Testis (tissue), 3 donors: ENCODE data around the gene SMIM5. TPM values are rescaled to one million over a fixed set of nuclear protein-coding genes. Genes with fewer than 3 reads are reported as not detected.

Experiments
- DNase-seq: peaks from one replicate; pipeline ENCODE4 v3.0.0-alpha.2; 2019
- H3K27ac ChIP-seq, 2 donors: fragments of 200-600 bp; sonication (generic); one replicate each; pipeline ENCODE4 v1.5.1; 2019
- H3K27me3 ChIP-seq: fragments of 200-600 bp; sonication (generic); one replicate; pipeline ENCODE4 v1.5.1; 2019
- H3K36me3 ChIP-seq: fragments of 200-600 bp; sonication (generic); one replicate; pipeline ENCODE4 v1.5.1; 2017; ENCODE audit warnings: low read depth; ENCODE audit errors: missing control alignments
- H3K4me1 ChIP-seq: fragments of 200-600 bp; sonication (generic); one replicate; pipeline ENCODE4 v1.5.1; 2019
- H3K4me3 ChIP-seq, 2 donors: fragments of 200-600 bp; sonication (generic); one replicate each; pipeline ENCODE4 v1.5.1; 2017 to 2019
- H3K9me3 ChIP-seq: fragments of 200-600 bp; sonication (generic); one replicate; pipeline ENCODE4 v1.5.1; 2017
- CTCF ChIP-seq, 3 experiments: fragments of 450-650 bp in 2 of 3; fragments of 200-600 bp in 1 of 3; sonication (generic) in 1 of 3; IDR thresholded peaks; one replicate each; pipeline ENCODE4 v1.5.1; 2016 to 2019; ENCODE audit warnings: antibody characterized with exemption in 3 of 3, mild to moderate bottlenecking in 2 of 3, moderate library complexity in 1 of 3
- POLR2A ChIP-seq: fragments of 450-650 bp; IDR thresholded peaks from one replicate; pipeline ENCODE4 v1.6.1; 2017; ENCODE audit warnings: antibody characterized with exemption, mild to moderate bottlenecking, moderate library complexity
- WGBS, 2 donors: methylation state at CpG; one replicate each; pipeline ENCODE4 v1.1.5; 2018; 5-methylcytosine and 5-hydroxymethylcytosine counted together
- intact Hi-C: fragments of 100-400 bp; cut with DNase I; formaldehyde crosslinking; loops from one replicate; pipeline ENCODE4 v1.15.1; 2023; ENCODE audit warnings: low total_unique reads
- polyA plus RNA-seq: library from polyadenylated mRNA; stranded (reverse); fragments of 350-450 nt; fragmentation: Illumina TruSeq; extraction: RNeasy Lipid Tissue Mini Kit (QIAGEN cat#74804); gene quantifications from one replicate; pipeline ENCODE4 v1.2.3, GENCODE V29; 2014; ENCODE audit warnings: low read depth, low replicate concordance; ENCODE audit not compliant: insufficient read depth
- total RNA-seq, 2 donors: library from RNA; depleted of rRNA; stranded (reverse); fragments of >200 nt; gene quantifications; one replicate each; pipeline ENCODE4 v1.2.3, GENCODE V29; 2016

SMIM5 gene
- total and polyA plus RNA-seq, 3 donors from 2014 or later, result 1.9 to 2.0 (median 2.0) TPM

DNA sequence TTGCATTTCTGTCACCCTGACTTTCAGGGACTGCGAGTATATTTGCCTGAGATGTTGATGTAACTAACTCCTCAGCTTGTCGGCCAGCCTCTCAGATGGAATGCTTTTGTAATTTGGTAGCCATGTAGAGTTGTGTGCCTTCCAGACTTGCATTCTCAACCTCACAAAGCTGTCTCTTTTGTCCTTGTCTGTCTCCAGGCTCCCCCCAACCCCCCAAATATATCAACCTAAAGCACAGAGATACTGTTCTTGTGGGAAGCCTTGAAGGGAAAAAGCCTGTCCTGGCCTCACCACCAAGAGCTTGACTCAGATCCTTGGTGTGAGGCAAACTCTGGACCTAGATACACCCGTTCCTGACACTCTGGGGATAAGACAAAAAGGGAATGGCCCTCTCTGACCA is 52.3 kb downstream of the SMIM5 start:
- no peak for TF ChIP-seq CTCF (IDR thresholded peaks at IDR 0.05)
- no peak for TF ChIP-seq POLR2A
- no peak overlapping the region for H3K27ac ChIP-seq
- DNase-seq, result no peak

GRCh38 chr17:75688209-75688825 is 55.1 kb downstream of the SMIM5 start:
- Histone ChIP-seq H3K9me3 (no peaks in the 10 kb centered on the region), H3K27me3 (no peaks in the 10 kb centered on the region), H3K4me1 (peaks cover 7% of the 10 kb centered on the region), H3K4me3 (no peak overlapping the region), H3K36me3 (no peaks in the 10 kb centered on the region), H3K27ac (no peak overlapping the region)
- no peak for DNase-seq
- 70 to 71% methylated on average over 11 of the region's 11 CpGs for WGBS, 2 donors
- TF ChIP-seq POLR2A, result no peak
- no peak for TF ChIP-seq CTCF (IDR thresholded peaks at IDR 0.05)
- intact Hi-C loops, result no loop called here

More for the DNA sequence above, 52.3 kb downstream of the SMIM5 start:
- no peaks in the 10 kb centered on the region for H3K27me3 ChIP-seq
- intact Hi-C loops, result no loop called here
- H3K4me1 ChIP-seq, result no peaks in the 10 kb centered on the region
- H3K36me3 ChIP-seq, result no peaks in the 10 kb centered on the region
- 86 to 90% methylated on average over 3 of the region's 3 CpGs for WGBS, 2 donors
- no peaks in the 10 kb centered on the region for H3K9me3 ChIP-seq
- no peak overlapping the region for H3K4me3 ChIP-seq

DNA sequence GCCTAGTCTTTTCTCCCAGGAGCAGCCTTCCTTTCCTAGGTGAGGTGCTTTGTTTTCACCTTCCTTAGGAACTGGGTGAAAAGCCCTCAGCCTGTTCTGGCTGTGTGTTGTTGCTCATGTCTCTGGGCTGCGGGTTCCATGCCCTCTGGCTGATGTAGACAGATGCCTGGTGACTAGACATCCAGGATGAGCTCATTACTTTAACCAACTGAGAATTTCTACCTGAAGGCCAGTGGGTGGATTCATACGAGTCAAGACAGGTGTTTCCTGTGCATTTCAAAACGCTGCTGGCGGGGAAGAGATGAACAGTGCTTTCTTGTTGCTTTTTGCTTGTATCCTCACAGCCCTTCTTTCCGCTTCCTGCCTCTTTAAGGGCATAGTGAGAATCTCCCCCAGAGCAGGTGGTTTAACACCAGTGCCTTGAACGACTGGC is 56.2 kb downstream of the SMIM5 start:
- intact Hi-C loops, result no loop called here
- H3K4me1 ChIP-seq, result peaks cover 18% of the 10 kb centered on the region

More for the DNA sequence above, 56.2 kb downstream of the SMIM5 start:
- Histone ChIP-seq H3K4me3 (no peak overlapping the region), H3K9me3 (no peaks in the 10 kb centered on the region), H3K27me3 (no peaks in the 10 kb centered on the region), H3K36me3 (no peaks in the 10 kb centered on the region), H3K27ac (no peak overlapping the region)
- no peak for TF ChIP-seq POLR2A
- TF ChIP-seq CTCF (IDR thresholded peaks at IDR 0.05), result no peak
- no peak for DNase-seq
- WGBS, 2 donors, result 73 to 80% methylated on average over 6 of the region's 6 CpGs

Other genes starting within 250 kb of the SMIM5 start
- 10 to 100 TPM; 61.8 to 78.9 TPM for gene GRB2, start 227.8 kb upstream of the SMIM5 start, total RNA-seq
- 54.6 TPM for gene GRB2, start 227.8 kb upstream of the SMIM5 start, polyA plus RNA-seq
- gene TMEM94, start 176.8 kb upstream of the SMIM5 start, total RNA-seq, result 100 to 1,000 TPM; 151 to 171 TPM
- gene TMEM94, start 176.8 kb upstream of the SMIM5 start, polyA plus RNA-seq, result 128 TPM
- 10 to 100 TPM; 15.6 to 22.6 TPM for gene CASKIN2, start 117.9 kb upstream of the SMIM5 start, total RNA-seq
- gene CASKIN2, start 117.9 kb upstream of the SMIM5 start, polyA plus RNA-seq, result 16.9 TPM
- 10 to 100 TPM; 45.7 to 46.6 TPM for gene TSEN54, start 116.9 kb upstream of the SMIM5 start, total RNA-seq
- gene TSEN54, start 116.9 kb upstream of the SMIM5 start, polyA plus RNA-seq, result 28.3 TPM
- 10 to 100 TPM; 20.6 to 34.3 TPM for gene LLGL2, start 107.7 kb upstream of the SMIM5 start, total RNA-seq
- 22.9 TPM for gene LLGL2, start 107.7 kb upstream of the SMIM5 start, polyA plus RNA-seq
- gene MYO15B, start 45.6 kb upstream of the SMIM5 start, total RNA-seq, result 100 to 1,000 TPM; 139 to 142 TPM
- gene MYO15B, start 45.6 kb upstream of the SMIM5 start, polyA plus RNA-seq, result 70.4 TPM
- 10 to 100 TPM; 81.4 to 99.6 TPM for gene RECQL5, start 33.7 kb downstream of the SMIM5 start, total RNA-seq
- gene RECQL5, start 33.7 kb downstream of the SMIM5 start, polyA plus RNA-seq, result 60.0 TPM
- gene SAP30BP, start 33.9 kb downstream of the SMIM5 start, total RNA-seq, result 10 to 100 TPM; 86.9 to 95.9 TPM
- 78.4 TPM for gene SAP30BP, start 33.9 kb downstream of the SMIM5 start, polyA plus RNA-seq
- gene ITGB4, start 88.0 kb downstream of the SMIM5 start, total RNA-seq, result 10 to 100 TPM in 1 of 2 donors, 1 to 10 TPM in 1; 7.6 to 11.6 TPM
- gene ITGB4, start 88.0 kb downstream of the SMIM5 start, polyA plus RNA-seq, result 16.4 TPM
- gene GALK1, start 131.8 kb downstream of the SMIM5 start, total RNA-seq, result 10 to 100 TPM; 31.9 to 50.7 TPM
- 32.1 TPM for gene GALK1, start 131.8 kb downstream of the SMIM5 start, polyA plus RNA-seq
- gene UNK, start 151.4 kb downstream of the SMIM5 start, total RNA-seq, result 10 to 100 TPM; 57.2 to 76.0 TPM
- gene UNK, start 151.4 kb downstream of the SMIM5 start, polyA plus RNA-seq, result 66.7 TPM
- gene UNC13D, start 211.0 kb downstream of the SMIM5 start, total RNA-seq, result 10 to 100 TPM; 15.0 to 20.4 TPM
- 10.2 TPM for gene UNC13D, start 211.0 kb downstream of the SMIM5 start, polyA plus RNA-seq
- 100 to 1,000 TPM in 1 of 2 donors, 10 to 100 TPM in 1; 96.1 to 127 TPM for gene WBP2, start 221.9 kb downstream of the SMIM5 start, total RNA-seq
- gene WBP2, start 221.9 kb downstream of the SMIM5 start, polyA plus RNA-seq, result 217 TPM
- gene TRIM47, start 245.1 kb downstream of the SMIM5 start, total RNA-seq, result 10 to 100 TPM; 43.5 to 48.6 TPM
- 18.3 TPM for gene TRIM47, start 245.1 kb downstream of the SMIM5 start, polyA plus RNA-seq